ENCODE measurements around the gene LCN15. TPM values are rescaled to one million over a fixed set of nuclear protein-coding genes. Genes with fewer than 3 reads are reported as not detected.
A peak's percentile ranks its signal among the peaks of the same experiment; 100 is the strongest.

The LCN15 gene
- total RNA-seq, 1 donor from 2014 or later = 0.49 TPM

GRCh38 chr9:136718345-136719194 is 45.7 kb downstream of the LCN15 start:
- DNase-seq (ENCODE audit: low spot score) = no peak
- TF ChIP-seq, protein P1, sequence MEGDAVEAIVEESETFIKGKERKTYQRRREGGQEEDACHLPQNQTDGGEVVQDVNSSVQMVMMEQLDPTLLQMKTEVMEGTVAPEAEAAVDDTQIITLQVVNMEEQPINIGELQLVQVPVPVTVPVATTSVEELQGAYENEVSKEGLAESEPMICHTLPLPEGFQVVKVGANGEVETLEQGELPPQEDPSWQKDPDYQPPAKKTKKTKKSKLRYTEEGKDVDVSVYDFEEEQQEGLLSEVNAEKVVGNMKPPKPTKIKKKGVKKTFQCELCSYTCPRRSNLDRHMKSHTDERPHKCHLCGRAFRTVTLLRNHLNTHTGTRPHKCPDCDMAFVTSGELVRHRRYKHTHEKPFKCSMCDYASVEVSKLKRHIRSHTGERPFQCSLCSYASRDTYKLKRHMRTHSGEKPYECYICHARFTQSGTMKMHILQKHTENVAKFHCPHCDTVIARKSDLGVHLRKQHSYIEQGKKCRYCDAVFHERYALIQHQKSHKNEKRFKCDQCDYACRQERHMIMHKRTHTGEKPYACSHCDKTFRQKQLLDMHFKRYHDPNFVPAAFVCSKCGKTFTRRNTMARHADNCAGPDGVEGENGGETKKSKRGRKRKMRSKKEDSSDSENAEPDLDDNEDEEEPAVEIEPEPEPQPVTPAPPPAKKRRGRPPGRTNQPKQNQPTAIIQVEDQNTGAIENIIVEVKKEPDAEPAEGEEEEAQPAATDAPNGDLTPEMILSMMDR (IDR thresholded peaks at IDR 0.05; ENCODE audit: unreplicated experiment) = no peak
- Mint-ChIP-seq H3K27ac (ENCODE audit: unreplicated experiment) (peak overlapping the region; percentile 48), H3K36me3 (ENCODE audit: low read depth, unreplicated experiment) (peaks cover 19% of the 10 kb centered on the region), H3K4me1 (ENCODE audit: unreplicated experiment) (peaks cover 13% of the 10 kb centered on the region), H3K9me3 (ENCODE audit: unreplicated experiment) (no peaks in the 10 kb centered on the region), H3K27me3 (ENCODE audit: unreplicated experiment) (peaks cover 13% of the 10 kb centered on the region), H3K4me3 (ENCODE audit: unreplicated experiment) (no peak overlapping the region)

DNA sequence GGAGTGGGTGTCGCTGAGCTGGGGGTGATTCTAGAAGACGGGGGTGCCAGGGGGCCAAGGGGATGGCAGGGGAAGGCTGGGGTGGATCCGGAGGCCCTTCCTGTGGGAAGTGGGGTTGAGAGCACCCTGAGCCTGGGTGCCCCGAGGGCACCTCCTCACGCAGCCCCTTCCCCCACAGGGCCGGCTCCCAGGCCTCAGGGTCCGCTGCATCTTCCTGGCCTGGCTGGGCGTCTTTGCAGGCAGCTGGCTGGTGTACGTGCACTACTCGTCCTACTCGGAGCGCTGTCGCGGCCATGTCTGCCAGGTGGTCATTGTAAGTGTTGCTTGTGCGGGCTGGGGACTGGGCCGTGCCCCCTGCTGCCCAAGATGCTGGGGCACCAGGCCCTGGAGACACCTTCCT is 46.9 kb downstream of the LCN15 start:
- H3K27ac Mint-ChIP-seq (ENCODE audit: unreplicated experiment) = no peak overlapping the region

GRCh38 chr9:136714893-136715274 is 49.4 kb downstream of the LCN15 start:
- TF ChIP-seq, protein P1 (IDR thresholded peaks at IDR 0.05; ENCODE audit: unreplicated experiment) = no peak
- peaks cover 18% of the 10 kb centered on the region for H3K36me3 Mint-ChIP-seq (ENCODE audit: low read depth, unreplicated experiment)
- H3K27ac Mint-ChIP-seq (ENCODE audit: unreplicated experiment) = peak overlapping the region; percentile 83

More for the DNA sequence above, 46.9 kb downstream of the LCN15 start:
- peaks cover 9% of the 10 kb centered on the region for H3K27me3 Mint-ChIP-seq (ENCODE audit: unreplicated experiment)
- TF ChIP-seq, protein P1 (IDR thresholded peaks at IDR 0.05; ENCODE audit: unreplicated experiment) = no peak
- no peak for DNase-seq (ENCODE audit: low spot score)
- peaks cover 13% of the 10 kb centered on the region for H3K4me1 Mint-ChIP-seq (ENCODE audit: unreplicated experiment)
- no peaks in the 10 kb centered on the region for H3K9me3 Mint-ChIP-seq (ENCODE audit: unreplicated experiment)
- H3K4me3 Mint-ChIP-seq (ENCODE audit: unreplicated experiment) = no peak overlapping the region
- H3K36me3 Mint-ChIP-seq (ENCODE audit: low read depth, unreplicated experiment) = peaks cover 18% of the 10 kb centered on the region

GRCh38 chr9:136714096-136714892 is 50.0 kb downstream of the LCN15 start:
- H3K27me3 Mint-ChIP-seq (ENCODE audit: unreplicated experiment) = peaks cover 14% of the 10 kb centered on the region
- peak overlapping the region; percentile 83 for H3K27ac Mint-ChIP-seq (ENCODE audit: unreplicated experiment)
- H3K4me3 Mint-ChIP-seq (ENCODE audit: unreplicated experiment) = peak overlapping the region; percentile 71
- H3K4me1 Mint-ChIP-seq (ENCODE audit: unreplicated experiment) = peaks cover 30% of the 10 kb centered on the region
- peak; percentile 77 for DNase-seq (ENCODE audit: low spot score)
- TF ChIP-seq, protein P1 (IDR thresholded peaks at IDR 0.05; ENCODE audit: unreplicated experiment) = no peak
- no peaks in the 10 kb centered on the region for H3K9me3 Mint-ChIP-seq (ENCODE audit: unreplicated experiment)
- H3K36me3 Mint-ChIP-seq (ENCODE audit: low read depth, unreplicated experiment) = peaks cover 18% of the 10 kb centered on the region

More at GRCh38 chr9:136714893-136715274, 49.4 kb downstream of the LCN15 start:
- Mint-ChIP-seq H3K27me3 (ENCODE audit: unreplicated experiment) (peaks cover 14% of the 10 kb centered on the region), H3K4me3 (ENCODE audit: unreplicated experiment) (no peak overlapping the region), H3K9me3 (ENCODE audit: unreplicated experiment) (no peaks in the 10 kb centered on the region), H3K4me1 (ENCODE audit: unreplicated experiment) (peaks cover 27% of the 10 kb centered on the region)
- DNase-seq (ENCODE audit: low spot score) = no peak
